Activated CD4-positive, alpha-beta T cell treated with anti-CD3 and anti-CD28 coated beads for 24 hours (primary cell): ENCODE results near the gene THSD8.

ENCODE experiments used
- DNase-seq, 2 donors: peaks; one replicate each; pipeline ENCODE4 v3.0.0-alpha.2; 2020; ENCODE audit warnings: low read depth in 2 of 2

The THSD8 gene

GRCh38 chr19:12801466-12802266 is at the start of gene THSD8, which contains the start of gene PRDX2:
Gene THSD8 (plus strand): TSS chr19:12802069. CDS start chr19:12802072, 3 bp downstream.
Gene PRDX2 (minus strand): TSS chr19:12801800. CDS start chr19:12801261, 539 bp downstream.
- DNase-seq = peak in 1 of 2 donors; percentile 64

DNA sequence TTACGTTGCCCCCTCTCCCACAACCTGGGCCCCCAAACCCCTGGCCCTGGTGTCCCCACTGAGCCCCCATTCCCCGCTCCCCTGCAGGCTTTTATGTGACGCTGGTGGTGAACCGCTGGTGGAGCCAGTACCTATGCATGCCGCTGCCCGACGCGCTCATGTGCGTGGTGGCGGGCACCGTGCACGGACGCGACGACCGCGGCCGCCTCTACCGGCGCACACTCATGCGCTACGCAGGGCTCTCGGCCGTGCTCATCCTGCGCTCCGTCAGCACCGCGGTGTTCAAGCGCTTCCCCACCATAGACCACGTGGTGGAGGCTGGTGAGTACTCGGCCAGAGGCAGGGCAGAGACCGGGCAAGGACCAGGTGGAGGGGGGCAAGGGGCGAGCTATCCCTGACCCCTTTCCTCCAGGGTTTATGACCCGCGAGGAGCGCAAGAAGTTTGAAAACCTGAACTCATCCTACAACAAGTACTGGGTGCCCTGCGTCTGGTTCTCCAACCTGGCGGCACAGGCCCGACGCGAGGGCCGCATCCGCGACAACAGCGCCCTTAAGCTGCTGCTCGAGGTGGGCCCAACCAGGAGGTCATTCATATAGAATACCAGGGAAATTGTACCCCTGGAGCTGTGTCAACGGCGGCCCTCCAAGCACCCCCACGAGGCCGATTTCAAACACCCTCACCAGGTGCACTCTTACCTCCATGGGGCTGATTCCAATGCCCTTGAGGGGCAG is 47.2 kb upstream of the THSD8 start:
- no peak for DNase-seq

GRCh38 chr19:12756150-12756883 is 45.6 kb upstream of the THSD8 start:
- DNase-seq = no peak

- peak; percentile 44 to 46 for DNase-seq
Observed at GRCh38 chr19:12757544-12758274, 44.2 kb upstream of the THSD8 start.

GRCh38 chr19:12759686-12760085 is 42.2 kb upstream of the THSD8 start:
- no peak for DNase-seq

GRCh38 chr19:12763100-12763499 is 38.8 kb upstream of the THSD8 start:
- no peak for DNase-seq

DNA sequence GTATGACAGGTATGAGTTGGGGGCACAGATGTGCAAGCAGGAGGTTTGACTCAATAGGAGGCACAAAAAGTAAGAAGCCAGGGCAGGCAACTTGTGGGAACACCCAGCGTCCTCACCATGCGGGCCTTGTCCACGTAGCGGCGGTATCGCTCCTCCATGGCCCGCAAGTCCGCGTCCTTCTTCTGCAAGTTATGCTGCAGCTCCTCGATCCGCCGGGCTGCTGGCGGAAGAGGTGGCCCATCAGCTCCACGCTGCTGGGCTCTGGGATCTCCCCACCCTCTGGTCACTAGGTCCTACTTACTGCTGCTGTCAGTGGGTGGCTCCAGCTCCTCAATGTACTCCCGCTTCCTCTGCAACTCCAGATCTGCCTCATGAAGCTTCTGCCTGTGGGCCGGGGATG is 37.2 kb upstream of the THSD8 start:
- no peak for DNase-seq

GRCh38 chr19:12766051-12766521 is 35.8 kb upstream of the THSD8 start:
- DNase-seq = peak; percentile 69 to 82

DNA sequence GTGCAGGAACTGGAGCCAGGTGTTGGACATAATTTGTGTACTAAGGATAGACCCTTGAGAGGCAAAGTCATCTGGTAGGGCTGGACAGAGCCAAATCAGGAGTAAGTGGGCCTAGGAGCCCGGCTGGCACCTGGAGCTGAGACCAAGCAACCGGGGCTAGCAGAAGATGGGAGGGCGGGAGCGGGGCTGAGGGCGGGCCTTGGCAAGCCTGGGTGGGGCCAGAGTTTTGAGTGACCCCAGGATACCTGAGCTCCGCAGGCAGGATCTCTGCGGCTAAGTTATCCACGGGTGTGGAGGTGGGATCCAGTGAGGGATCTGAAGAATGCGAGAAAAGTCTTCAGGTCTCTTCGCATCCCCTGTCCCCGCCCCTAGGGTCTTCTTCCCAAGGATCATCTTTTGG is 34.7 kb upstream of the THSD8 start:
- DNase-seq = no peak

DNA sequence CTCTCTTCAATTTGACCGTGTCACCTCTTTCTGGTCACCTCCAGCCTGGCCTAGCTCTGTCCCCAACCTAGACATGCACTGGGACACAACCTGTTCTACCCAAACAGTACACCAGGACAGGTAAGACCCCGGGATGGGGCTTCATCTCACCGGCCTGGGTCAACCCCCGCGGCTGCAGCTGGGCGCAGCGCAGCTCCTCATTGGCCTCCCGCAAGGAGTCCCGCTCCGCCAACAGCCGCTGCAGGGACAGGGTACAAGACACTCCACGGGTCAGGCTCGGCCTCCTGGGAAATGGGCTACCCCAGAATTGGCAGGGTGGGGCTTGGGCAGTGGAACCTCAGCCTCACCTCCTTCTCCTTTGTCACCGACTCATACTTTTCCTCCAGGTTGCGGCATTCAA is 34.2 kb upstream of the THSD8 start:
- no peak for DNase-seq

DNA sequence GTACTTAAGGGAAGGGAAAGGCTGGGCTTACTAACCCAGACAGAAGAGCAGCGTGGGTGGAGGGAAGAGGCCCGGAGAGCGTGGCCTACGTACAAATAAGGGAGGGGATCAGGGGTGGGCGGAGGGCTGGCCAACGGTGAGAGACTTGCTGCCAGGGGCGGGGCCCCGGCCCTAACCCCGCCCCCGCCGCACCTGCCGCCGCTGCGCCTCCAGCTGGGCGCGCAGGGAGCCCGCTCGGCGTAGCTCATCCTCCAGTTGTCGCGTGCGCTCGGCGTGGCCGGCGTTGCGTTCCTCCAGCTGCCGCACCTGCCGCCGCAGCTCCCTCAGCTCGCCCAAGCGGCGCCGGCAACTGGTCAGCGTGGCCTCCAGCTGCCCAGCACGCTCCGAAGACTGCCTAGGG is 32.2 kb upstream of the THSD8 start:
- peak in 1 of 2 donors; percentile 47 for DNase-seq

GRCh38 chr19:12770922-12771321 is 30.9 kb upstream of the THSD8 start:
- no peak for DNase-seq

GRCh38 chr19:12772323-12772722 is 29.5 kb upstream of the THSD8 start:
- no peak for DNase-seq

DNA sequence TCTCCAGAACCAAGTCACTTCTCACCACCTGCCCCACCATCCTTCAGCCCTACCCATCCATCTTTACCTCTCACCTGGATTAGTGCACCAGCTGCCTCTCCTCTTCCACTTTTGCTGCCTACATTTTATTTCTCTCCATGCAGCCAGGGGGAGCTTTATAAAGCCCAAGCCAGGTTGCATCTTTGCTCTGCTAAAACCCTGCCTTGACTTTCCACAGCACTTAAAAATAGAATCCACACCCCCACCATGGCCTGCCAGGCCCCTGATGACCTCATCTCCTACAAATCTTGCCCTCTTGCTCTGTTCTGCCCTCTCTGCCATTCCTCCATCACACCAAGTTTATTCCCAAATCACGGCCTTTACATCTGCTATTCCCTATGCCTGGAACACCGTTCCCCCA is 28.3 kb upstream of the THSD8 start:
- no peak for DNase-seq

DNA sequence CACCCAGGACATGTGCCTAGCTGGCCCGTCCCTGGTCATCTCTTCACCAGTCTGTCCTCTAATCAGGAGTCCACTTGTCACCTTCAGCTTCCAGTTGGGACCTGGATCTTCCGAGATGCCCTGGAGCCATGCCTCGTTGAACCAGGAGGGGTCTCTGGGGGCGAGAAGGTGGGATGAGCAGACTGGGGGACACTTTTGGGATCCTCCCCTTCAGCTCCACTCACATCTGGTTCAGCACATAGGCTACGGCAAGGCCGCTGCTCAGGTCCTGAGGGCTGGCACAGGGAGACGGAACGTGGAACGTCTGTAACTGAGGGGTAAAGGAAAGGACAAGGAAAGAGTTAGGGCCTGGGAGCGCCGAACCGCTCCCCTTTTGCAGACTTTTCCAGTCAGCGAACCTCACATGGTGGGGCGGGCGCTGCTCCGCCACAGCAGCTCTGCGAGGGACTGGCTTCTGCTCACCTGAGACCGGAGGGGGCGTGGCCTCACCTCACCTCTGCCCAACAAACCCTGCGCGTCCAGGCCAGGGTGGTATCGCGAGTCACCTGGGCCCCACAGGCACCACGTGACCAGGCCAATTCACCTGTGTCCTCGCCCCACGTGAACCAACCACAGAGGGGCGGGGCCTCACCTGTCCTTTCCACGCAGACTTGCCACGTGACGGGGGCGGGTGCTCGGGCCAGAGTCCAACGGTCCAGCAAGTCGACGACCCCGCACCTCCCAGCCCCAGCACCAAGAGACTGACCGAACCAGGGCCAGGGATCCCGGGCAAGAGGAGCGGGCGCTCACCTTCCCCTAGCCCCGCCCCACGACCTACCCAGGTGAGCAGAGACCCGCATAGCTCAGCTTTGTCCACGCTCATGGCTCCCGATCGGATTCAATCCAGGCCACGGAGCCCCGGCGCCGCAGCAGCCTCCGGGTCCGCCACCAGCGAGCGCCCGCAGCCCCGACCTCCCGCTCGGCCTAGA is 27.0 kb upstream of the THSD8 start, which contains the start of gene HOOK2:
HOOK2 (minus strand) TSS at position 965 of the 968 bp plus-strand sequence; CDS start at position 862, 103 bp downstream.
- no peak for DNase-seq

GRCh38 chr19:12777217-12778016 is 24.5 kb upstream of the THSD8 start:
- peak; percentile 77 to 78 for DNase-seq

DNA sequence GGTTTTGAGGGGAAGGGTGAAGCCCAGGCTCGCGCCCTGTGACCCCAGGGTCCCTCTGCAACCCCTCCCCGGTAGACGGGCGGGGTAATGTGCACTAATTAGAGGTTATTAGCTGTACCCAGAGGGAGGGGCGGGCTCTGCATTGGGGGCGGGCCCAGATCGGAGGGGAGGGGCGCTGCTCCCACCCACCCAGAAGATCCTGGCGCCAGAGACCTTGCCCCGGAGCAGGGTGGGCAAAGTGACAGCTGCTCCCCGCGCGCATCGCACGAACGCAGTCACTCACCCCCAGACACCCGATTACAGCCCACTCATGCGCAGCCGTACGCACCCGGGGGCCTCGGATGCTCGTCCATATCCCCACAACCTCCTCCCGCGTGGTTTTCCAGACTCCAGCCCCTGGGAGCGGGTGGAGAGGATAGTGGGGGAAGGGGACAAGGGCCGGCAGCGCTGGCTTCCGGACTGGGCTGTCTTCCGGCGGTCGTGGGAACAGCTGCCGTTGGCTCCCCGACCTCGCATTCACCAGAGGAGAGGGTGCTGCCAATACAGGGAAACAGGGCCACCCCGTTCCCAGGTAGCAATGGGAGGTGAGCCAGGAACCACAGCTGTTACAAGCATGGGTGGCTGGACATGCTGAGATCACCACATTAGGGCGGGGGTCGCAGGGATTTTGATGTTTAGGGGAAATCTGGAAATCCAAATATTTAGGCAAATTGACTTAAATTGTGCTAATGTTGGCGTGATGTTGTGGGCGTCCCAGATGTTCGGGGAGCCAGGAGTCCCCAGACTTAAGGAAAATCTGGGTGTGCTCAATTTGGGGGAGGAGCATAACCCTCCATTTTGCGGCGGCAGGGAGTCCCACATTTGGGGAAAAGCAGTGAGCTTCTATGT is 23.6 kb upstream of the THSD8 start:
- no peak for DNase-seq

DNA sequence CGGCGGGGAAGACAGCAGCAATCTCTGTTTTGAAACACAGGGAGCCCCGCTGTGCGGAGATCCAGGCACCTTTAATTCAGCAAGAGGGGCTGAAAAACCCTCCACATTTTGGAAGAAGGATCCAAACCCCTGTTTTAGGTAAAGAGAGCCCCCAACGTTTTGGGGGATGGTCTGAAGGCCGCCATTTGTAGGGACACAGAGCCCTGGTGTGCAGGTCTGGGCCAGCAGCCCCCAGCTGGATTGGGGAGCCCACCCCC is 23.0 kb upstream of the THSD8 start:
- DNase-seq = no peak
